H9 (cell line): ENCODE measurements around the gene KLC4. TPM values are rescaled to one million over a fixed set of nuclear protein-coding genes. Genes with fewer than 3 reads are reported as not detected.

Source experiments
- DNase-seq: peaks from one replicate; pipeline ENCODE4 v3.0.0-alpha.2; 2017
- H2AFZ ChIP-seq: one replicate; pipeline ENCODE4 v1.6.1; 2013; ENCODE audit warnings: mild to moderate bottlenecking, low read length, control low read depth, moderate library complexity
- H2AK5ac ChIP-seq: 2 replicates; pipeline ENCODE4 v1.6.1; 2013; ENCODE audit warnings: low read length, control low read depth, mixed read lengths; ENCODE audit not compliant: insufficient read length
- H2BK120ac ChIP-seq: one replicate; pipeline ENCODE4 v1.6.1; 2013; ENCODE audit warnings: low read depth, mild to moderate bottlenecking, low read length, control low read depth, inconsistent platforms; ENCODE audit not compliant: poor library complexity, severe bottlenecking
- H2BK12ac ChIP-seq: 2 replicates; pipeline ENCODE4 v1.6.1; 2013; ENCODE audit warnings: low read length, control low read depth, mixed read lengths, low read depth; ENCODE audit not compliant: insufficient read length
- H2BK15ac ChIP-seq: 2 replicates; pipeline ENCODE4 v1.6.1; 2013; ENCODE audit warnings: low read depth, low read length, control low read depth
- H2BK20ac ChIP-seq: one replicate; pipeline ENCODE4 v1.6.1; 2013; ENCODE audit warnings: low read depth, mild to moderate bottlenecking, low read length, control low read depth, inconsistent platforms; ENCODE audit not compliant: poor library complexity, severe bottlenecking
- H2BK5ac ChIP-seq: 2 replicates; pipeline ENCODE4 v1.6.1; 2013; ENCODE audit warnings: low read length, control low read depth, mixed read lengths; ENCODE audit not compliant: insufficient read length
- H3K14ac ChIP-seq: 2 replicates; pipeline ENCODE4 v1.6.1; 2013; ENCODE audit warnings: low read length, control low read depth; ENCODE audit not compliant: insufficient read depth
- H3K18ac ChIP-seq: 2 replicates; pipeline ENCODE4 v1.6.1; 2013; ENCODE audit warnings: low read depth, mild to moderate bottlenecking, mixed read lengths, low read length, control low read depth; ENCODE audit not compliant: insufficient read length
- H3K23ac ChIP-seq: 2 replicates; pipeline ENCODE4 v1.6.1; 2013; ENCODE audit warnings: low read length, control low read depth, mixed read lengths, low read depth; ENCODE audit not compliant: insufficient read length
- H3K23me2 ChIP-seq: 2 replicates; pipeline ENCODE4 v1.6.1; 2013; ENCODE audit warnings: low read depth, mild to moderate bottlenecking, mixed read lengths, low read length, control low read depth; ENCODE audit not compliant: insufficient read length, poor library complexity, severe bottlenecking
- H3K27ac ChIP-seq: 2 replicates; pipeline ENCODE4 v1.5.1; 2013; ENCODE audit warnings: low read length, control low read depth, mixed read lengths, low read depth; ENCODE audit not compliant: insufficient read length
- H3K27me3 ChIP-seq: 2 replicates; pipeline ENCODE4 v1.6.1; 2013; ENCODE audit warnings: low read length, control low read depth, inconsistent platforms; ENCODE audit not compliant: insufficient read depth
- H3K4ac ChIP-seq: 2 replicates; pipeline ENCODE4 v1.6.1; 2013; ENCODE audit warnings: low read depth, mild to moderate bottlenecking, control low read depth, inconsistent platforms, low read length, moderate library complexity
- H3K4me1 ChIP-seq: 2 replicates; pipeline ENCODE4 v1.6.1; 2013; ENCODE audit warnings: low read length, control low read depth, inconsistent platforms; ENCODE audit not compliant: insufficient read depth
- H3K4me2 ChIP-seq: 2 replicates; pipeline ENCODE4 v1.6.1; 2013; ENCODE audit warnings: low read length, control low read depth, mixed read lengths; ENCODE audit not compliant: insufficient read length, insufficient read depth
- H3K56ac ChIP-seq: 2 replicates; pipeline ENCODE4 v1.6.1; 2013; ENCODE audit warnings: low read depth, mild to moderate bottlenecking, mixed read lengths, low read length, control low read depth; ENCODE audit not compliant: insufficient read length
- H3K79me1 ChIP-seq: 2 replicates; pipeline ENCODE4 v1.6.1; 2013; ENCODE audit warnings: low read depth, mild to moderate bottlenecking, moderate library complexity, low read length, control low read depth, inconsistent platforms; ENCODE audit not compliant: insufficient read depth, poor library complexity, severe bottlenecking
- H3K79me2 ChIP-seq: 2 replicates; pipeline ENCODE4 v1.6.1; 2013; ENCODE audit warnings: low read length, control low read depth, inconsistent platforms; ENCODE audit not compliant: insufficient read depth
- H3K9ac ChIP-seq: 2 replicates; pipeline ENCODE4 v1.6.1; 2013; ENCODE audit warnings: low read length, control low read depth, mixed read lengths; ENCODE audit not compliant: insufficient read length; ENCODE audit errors: extremely low read depth
- H3K9me3 ChIP-seq: one replicate; pipeline ENCODE4 v1.6.1; 2013; ENCODE audit warnings: low read depth, low read length, inconsistent platforms; ENCODE audit not compliant: control insufficient read depth
- H3T11ph ChIP-seq: one replicate; pipeline ENCODE4 v1.6.1; 2013; ENCODE audit warnings: mild to moderate bottlenecking, low read length, control low read depth, inconsistent platforms
- H4K20me1 ChIP-seq: one replicate; pipeline ENCODE4 v1.6.1; 2013; ENCODE audit not compliant: control insufficient read depth, insufficient read length, insufficient read depth
- H4K5ac ChIP-seq: 2 replicates; pipeline ENCODE4 v1.6.1; 2013; ENCODE audit warnings: low read depth, mild to moderate bottlenecking, mixed read lengths, low read length, control low read depth; ENCODE audit not compliant: insufficient read length
- H4K8ac ChIP-seq: replicated peaks from 2 replicates; pipeline ENCODE4 v1.6.1; 2013; ENCODE audit warnings: low read length, control low read depth, mixed read lengths, low read depth; ENCODE audit not compliant: insufficient read length
- H4K91ac ChIP-seq: 2 replicates; pipeline ENCODE4 v1.6.1; 2013; ENCODE audit warnings: low read depth, mild to moderate bottlenecking, moderate library complexity, mixed read lengths, low read length, control low read depth; ENCODE audit not compliant: insufficient read length
- H3K27ac Mint-ChIP-seq, 3 experiments: 2 replicates in 2 of 3; 3 replicates in 1 of 3; pipeline ENCODE4 v1.8.0; 2020 to 2021; ENCODE audit warnings: mixed read lengths in 3 of 3, mild to moderate bottlenecking in 1 of 3, moderate library complexity in 1 of 3
- H3K27me3 Mint-ChIP-seq: 2 replicates; pipeline ENCODE4 v1.8.0; 2021; ENCODE audit warnings: low read depth, mild to moderate bottlenecking, moderate library complexity, mixed read lengths
- H3K36me3 Mint-ChIP-seq, 3 experiments: 2 replicates in 2 of 3; 3 replicates in 1 of 3; pipeline ENCODE4 v1.8.0; 2020 to 2021; ENCODE audit warnings: low read depth in 3 of 3, mixed read lengths in 3 of 3; ENCODE audit not compliant: insufficient read depth in 1 of 3
- H3K4me1 Mint-ChIP-seq, 2 experiments: 2 replicates each; pipeline ENCODE4 v1.8.0; 2020; ENCODE audit warnings: mixed read lengths in 2 of 2
- H3K4me3 Mint-ChIP-seq, 2 experiments: 2 replicates in 1 of 2; 3 replicates in 1 of 2; pipeline ENCODE4 v1.8.0; 2020 to 2021; ENCODE audit warnings: mild to moderate bottlenecking in 2 of 2, mixed read lengths in 2 of 2, moderate library complexity in 1 of 2
- H3K9me3 Mint-ChIP-seq, 2 experiments: 2 replicates in 1 of 2; 3 replicates in 1 of 2; pipeline ENCODE4 v1.8.0; 2020; ENCODE audit warnings: mild to moderate bottlenecking in 2 of 2, mixed read lengths in 2 of 2, moderate library complexity in 1 of 2
- WGBS: extraction: QIAGEN DNeasy Blood & Tissue Kit; methylation state at CpG from one replicate; pipeline ENCODE4 v1.1.7; 2013; ENCODE audit warnings: missing lambda C conversion rate, low lambda C conversion rate, mixed read lengths; ENCODE audit not compliant: insufficient read length; ENCODE audit errors: extremely low coverage; 5-methylcytosine and 5-hydroxymethylcytosine counted together
- total RNA-seq: library from RNA; stranded (reverse); gene quantifications from 2 replicates; pipeline ENCODE4 v1.2.1, GENCODE V29; 2021
- TF ChIP-seq, protein P1 (sequence below): fragments of 200-600 bp; sonication (generic); conservative IDR thresholded peaks from 3 replicates; pipeline ENCODE4 v1.8.0; 2021; ENCODE audit warnings: antibody characterized with exemption, mild to moderate bottlenecking

KLC4 gene
- total RNA-seq, 1 experiment from 2014 or later: 29.7 TPM

- Histone ChIP-seq H3K14ac (no peak overlapping the region), H2BK5ac (no peak overlapping the region), H3K23me2 (no peaks in the 10 kb centered on the region), H3K56ac (no peak overlapping the region), H4K5ac (no peak overlapping the region), H4K20me1 (no peaks in the 10 kb centered on the region), H3T11ph (no peak overlapping the region), H3K4ac (no peak overlapping the region), H3K9me3 (no peaks in the 10 kb centered on the region), H3K23ac (no peak overlapping the region), H4K91ac (no peak overlapping the region), H2BK15ac (no peak overlapping the region), H3K27me3 (no peaks in the 10 kb centered on the region), H2BK120ac (no peak overlapping the region), H3K9ac (peak overlapping the region; percentile 49), H3K4me1 (0 out of 2 replicates have a peak, but pooled peaks cover 4% of the 10 kb centered on the region), H2AFZ (no peak overlapping the region), H2BK20ac (no peak overlapping the region), H2BK12ac (no peak overlapping the region), H3K18ac (peak overlapping the region; percentile 36), H3K27ac (no peak overlapping the region), H4K8ac (no peak overlapping the region), H3K4me2 (peak overlapping the region; percentile 74), H2AK5ac (no peak overlapping the region), H3K79me2 (peaks cover 10% of the 10 kb centered on the region; the same call in 1 of the 2 replicates), H3K79me1 (peaks cover 3% of the 10 kb centered on the region)
- peak overlapping the region; percentile 93 to 96 for H3K4me3 Mint-ChIP-seq
- no peaks in the 10 kb centered on the region for H3K9me3 Mint-ChIP-seq
- TF ChIP-seq, protein P1, sequence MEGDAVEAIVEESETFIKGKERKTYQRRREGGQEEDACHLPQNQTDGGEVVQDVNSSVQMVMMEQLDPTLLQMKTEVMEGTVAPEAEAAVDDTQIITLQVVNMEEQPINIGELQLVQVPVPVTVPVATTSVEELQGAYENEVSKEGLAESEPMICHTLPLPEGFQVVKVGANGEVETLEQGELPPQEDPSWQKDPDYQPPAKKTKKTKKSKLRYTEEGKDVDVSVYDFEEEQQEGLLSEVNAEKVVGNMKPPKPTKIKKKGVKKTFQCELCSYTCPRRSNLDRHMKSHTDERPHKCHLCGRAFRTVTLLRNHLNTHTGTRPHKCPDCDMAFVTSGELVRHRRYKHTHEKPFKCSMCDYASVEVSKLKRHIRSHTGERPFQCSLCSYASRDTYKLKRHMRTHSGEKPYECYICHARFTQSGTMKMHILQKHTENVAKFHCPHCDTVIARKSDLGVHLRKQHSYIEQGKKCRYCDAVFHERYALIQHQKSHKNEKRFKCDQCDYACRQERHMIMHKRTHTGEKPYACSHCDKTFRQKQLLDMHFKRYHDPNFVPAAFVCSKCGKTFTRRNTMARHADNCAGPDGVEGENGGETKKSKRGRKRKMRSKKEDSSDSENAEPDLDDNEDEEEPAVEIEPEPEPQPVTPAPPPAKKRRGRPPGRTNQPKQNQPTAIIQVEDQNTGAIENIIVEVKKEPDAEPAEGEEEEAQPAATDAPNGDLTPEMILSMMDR: no peak
- no peaks in the 10 kb centered on the region for H3K27me3 Mint-ChIP-seq
- H3K4me1 Mint-ChIP-seq: peaks cover 20 to 22% of the 10 kb centered on the region in 2 experiments
- WGBS: no CpG with 5 or more reads among the region's 15 CpGs
- no peak for DNase-seq
- H3K36me3 Mint-ChIP-seq: peaks cover 15 to 39% (median 24%) of the 10 kb centered on the region in 3 experiments
- peak overlapping the region; percentile 99 to 100 (median 99) for H3K27ac Mint-ChIP-seq
These were observed 763 bp downstream of the KLC4 start for GRCh38 chr6:43060034-43060754.
